GM12873 (cell line): ENCODE results near the gene RNF31.

ENCODE experiments used
- TF ChIP-seq, protein P1 (sequence below): IDR thresholded peaks from 2 replicates; pipeline ENCODE4 v1.5.1; 2012; ENCODE audit warnings: low read depth, mild to moderate bottlenecking, moderate library complexity, low read length, control low read depth; ENCODE audit not compliant: insufficient read depth; ENCODE audit errors: missing control alignments

RNF31 gene

DNA sequence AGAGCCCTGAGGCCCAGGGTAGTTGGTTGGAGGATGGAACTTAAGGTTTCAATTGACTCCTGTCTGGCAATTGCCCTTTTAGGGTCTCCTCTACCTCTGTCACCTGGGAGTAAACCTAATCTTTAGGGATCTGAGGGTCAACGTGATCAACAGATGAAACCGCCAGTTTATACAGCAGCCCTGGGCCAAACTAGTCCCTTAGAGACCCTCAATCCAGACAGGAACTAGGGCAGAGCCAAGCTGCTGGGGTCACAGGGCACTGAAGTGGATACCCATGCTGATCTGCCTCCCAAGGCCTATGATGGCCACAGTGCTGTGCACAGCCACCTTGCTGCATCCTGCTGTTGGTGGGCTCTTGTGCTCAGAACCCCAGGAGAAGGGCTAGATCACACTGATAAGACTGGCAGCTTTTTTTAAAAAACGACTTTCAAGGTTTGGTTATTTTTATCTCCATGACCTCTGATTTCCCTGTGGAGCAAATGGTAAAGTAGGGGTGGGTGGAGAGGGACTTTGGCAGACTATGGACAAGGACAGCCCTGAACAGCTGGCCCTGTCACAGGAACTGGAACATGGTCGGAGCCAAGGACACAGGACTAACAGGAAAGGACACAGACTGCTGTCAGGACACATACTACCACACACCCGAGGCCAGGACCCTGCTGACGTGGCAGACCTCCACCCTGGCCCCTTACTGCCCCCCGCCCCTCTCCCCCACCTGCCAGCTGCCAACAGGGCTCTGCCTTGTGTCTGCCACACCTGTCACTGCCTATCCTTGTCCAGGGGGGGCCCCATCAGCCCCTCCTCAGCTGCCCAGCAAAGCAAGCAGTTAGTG lies 16.4 kb upstream of the RNF31 start:
- TF ChIP-seq, protein P1, sequence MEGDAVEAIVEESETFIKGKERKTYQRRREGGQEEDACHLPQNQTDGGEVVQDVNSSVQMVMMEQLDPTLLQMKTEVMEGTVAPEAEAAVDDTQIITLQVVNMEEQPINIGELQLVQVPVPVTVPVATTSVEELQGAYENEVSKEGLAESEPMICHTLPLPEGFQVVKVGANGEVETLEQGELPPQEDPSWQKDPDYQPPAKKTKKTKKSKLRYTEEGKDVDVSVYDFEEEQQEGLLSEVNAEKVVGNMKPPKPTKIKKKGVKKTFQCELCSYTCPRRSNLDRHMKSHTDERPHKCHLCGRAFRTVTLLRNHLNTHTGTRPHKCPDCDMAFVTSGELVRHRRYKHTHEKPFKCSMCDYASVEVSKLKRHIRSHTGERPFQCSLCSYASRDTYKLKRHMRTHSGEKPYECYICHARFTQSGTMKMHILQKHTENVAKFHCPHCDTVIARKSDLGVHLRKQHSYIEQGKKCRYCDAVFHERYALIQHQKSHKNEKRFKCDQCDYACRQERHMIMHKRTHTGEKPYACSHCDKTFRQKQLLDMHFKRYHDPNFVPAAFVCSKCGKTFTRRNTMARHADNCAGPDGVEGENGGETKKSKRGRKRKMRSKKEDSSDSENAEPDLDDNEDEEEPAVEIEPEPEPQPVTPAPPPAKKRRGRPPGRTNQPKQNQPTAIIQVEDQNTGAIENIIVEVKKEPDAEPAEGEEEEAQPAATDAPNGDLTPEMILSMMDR: no peak

DNA sequence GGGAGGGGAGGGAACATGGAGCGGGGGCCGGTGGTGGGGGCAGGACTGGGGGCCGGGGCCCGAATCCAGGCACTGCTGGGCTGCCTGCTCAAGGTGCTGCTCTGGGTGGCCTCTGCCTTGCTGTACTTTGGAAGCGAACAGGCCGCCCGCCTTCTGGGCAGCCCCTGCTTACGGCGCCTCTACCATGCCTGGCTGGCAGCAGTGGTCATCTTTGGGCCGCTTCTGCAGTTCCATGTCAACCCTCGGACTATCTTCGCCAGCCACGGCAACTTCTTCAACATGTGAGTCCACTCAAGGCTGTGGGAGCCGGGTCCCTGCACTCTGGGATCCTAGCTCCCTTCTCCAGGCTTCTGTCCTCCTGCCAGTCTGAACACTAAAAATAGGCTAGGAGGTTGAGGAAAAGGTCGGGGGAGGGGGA lies 15.7 kb upstream of the RNF31 start:
- TF ChIP-seq, protein P1: no peak

DNA sequence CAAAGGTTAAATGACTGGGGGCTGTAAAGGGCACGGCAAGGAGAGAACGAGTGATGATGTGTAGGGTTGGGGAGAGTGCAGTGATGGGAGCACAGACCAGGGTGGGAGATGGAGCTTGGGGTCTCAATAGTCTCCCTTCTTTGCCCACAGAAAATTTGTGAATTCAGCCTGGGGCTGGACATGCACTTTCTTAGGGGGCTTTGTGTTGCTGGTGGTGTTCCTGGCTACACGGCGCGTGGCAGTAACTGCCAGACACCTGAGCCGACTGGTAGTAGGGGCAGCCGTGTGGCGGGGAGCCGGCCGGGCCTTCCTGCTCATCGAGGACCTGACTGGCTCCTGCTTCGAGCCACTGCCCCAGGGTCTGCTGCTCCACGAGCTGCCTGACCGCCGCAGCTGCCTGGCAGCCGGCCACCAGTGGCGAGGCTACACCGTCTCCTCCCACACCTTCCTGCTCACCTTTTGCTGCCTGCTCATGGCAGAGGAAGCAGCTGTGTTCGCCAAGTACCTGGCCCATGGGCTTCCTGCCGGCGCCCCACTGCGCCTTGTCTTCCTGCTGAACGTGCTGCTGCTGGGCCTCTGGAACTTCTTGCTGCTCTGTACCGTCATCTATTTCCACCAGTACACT lies 15.1 kb upstream of the RNF31 start:
- TF ChIP-seq, protein P1: no peak

DNA sequence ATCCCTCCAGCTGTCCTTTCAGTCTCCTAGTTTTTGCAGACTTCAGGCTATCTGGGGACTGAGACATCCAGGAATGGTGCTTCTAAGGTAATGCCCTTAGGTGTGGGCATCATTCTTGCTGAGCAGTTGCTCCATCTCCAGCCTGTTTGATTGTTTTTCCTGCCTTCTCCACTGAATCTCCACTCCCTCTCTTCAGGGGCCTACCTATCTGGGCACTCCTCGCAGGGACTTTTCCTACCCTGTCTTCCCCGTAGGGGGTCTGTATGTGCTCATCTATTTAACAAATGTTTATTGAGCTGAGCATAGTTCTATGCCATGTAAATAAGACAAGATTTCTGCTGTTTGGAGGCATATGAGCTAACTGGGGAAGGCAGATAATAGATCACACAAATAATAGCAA lies 14.3 kb upstream of the RNF31 start:
- TF ChIP-seq, protein P1: no peak

DNA sequence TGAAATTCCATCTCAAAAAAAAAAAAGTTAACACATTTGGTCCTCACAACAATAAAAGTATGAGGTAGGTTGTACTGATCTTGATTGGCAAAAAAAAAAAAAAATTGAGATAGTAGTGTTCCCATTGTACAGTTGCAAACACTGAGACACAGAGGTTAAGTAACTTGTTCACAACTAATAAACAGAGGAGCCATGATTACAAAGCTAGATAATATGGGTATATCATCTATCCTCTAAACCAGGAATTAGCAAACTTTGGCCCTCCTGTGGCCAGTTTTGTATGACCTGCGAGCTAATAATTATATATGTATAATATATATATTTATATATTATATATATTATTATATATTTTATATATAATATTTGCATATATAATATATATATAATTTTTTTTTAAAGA lies 13.6 kb upstream of the RNF31 start:
- TF ChIP-seq, protein P1: no peak

DNA sequence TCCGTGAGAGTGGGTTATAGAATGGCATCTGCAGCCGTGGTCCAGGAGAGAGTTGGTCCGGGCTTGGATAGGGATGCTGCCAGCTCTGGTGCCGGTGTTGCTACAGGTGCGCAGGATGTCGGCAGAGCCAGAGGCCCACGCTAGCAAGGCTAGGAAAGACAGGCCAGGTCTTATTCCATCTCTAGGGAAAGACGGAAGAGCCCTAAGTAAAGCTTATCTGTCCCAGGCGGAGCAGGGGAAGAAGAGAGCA lies 11.8 kb upstream of the RNF31 start:
- TF ChIP-seq, protein P1: no peak

DNA sequence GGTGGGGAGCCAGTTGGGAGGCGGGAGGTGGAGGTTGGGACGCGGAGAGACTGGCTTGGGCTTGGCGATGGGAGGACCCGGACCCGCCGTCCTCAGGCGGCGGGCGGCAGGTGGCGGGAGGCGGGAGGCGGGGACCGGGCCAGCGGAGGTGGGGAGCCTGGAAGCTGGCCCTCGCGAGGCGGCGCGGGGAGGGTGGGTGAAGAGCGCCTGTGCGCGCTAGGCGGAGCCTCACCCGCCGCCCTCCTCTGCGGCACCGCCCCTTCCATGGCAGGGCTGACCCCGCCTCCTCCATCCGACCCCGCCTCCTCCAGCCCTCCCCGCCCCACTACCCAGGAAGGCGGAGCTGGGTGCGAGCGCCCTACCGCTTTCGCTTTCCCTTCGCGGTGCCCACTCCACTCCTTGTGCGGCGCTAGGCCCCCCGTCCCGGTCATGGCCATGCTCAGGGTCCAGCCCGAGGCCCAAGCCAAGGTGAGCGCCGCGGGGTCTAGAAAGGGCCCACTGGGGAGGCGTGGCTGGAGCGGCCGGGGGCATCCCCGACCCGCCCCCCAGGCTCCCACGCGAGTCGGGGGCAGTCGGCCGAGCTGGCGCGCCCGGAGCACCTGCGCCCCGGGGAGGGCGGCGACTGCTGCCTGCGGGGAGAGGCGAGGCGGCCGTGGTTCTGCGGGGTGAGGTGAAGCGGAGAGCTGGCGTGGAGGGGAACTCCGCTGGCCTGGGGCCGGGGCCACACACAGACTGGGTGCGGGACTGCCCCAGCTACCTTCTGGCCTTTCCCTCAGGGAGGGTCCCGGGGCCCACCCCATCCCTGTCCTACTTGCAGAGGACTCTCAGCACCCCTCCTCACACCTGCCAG lies 11.2 kb upstream of the RNF31 start, which contains the start of gene PSME1:
Gene PSME1, plus strand, starts transcription at position 361 of the 850 bp plus-strand sequence. Its CDS starts 69 bp downstream, at position 430.
- TF ChIP-seq, protein P1: no peak
